Fibroblast of lung (primary cell): ENCODE data around the gene HAUS8. TPM values are rescaled to one million over a fixed set of nuclear protein-coding genes. Genes with fewer than 3 reads are reported as not detected.
"Not testable (repeated sequence)": the region's sequence is repeated elsewhere in the genome, so short reads cannot be mapped to it uniquely, and the experiment has no call there.

Experiments
- DNase-seq, 2 donors: peaks; one replicate each; pipeline versions ENCODE4 v3.0.0 to v3.0.0-alpha.2; 2010; ENCODE audit warnings: low read depth in 2 of 2
- H2AFZ ChIP-seq: 2 replicates; pipeline ENCODE4 v1.5.1; 2012; ENCODE audit warnings: low read length, control low read depth, inconsistent platforms
- H3K27ac ChIP-seq: 2 replicates; pipeline ENCODE4 v1.5.1; 2011; ENCODE audit warnings: low read length, control low read depth; ENCODE audit not compliant: insufficient read depth
- H3K27me3 ChIP-seq: 2 replicates; pipeline ENCODE4 v1.5.1; 2011; ENCODE audit warnings: mild to moderate bottlenecking, low read length; ENCODE audit not compliant: control insufficient read depth, insufficient read depth
- H3K36me3 ChIP-seq: 2 replicates; pipeline ENCODE4 v1.5.1; 2011; ENCODE audit warnings: low read length; ENCODE audit not compliant: control insufficient read depth, insufficient read depth
- H3K4me1 ChIP-seq: 2 replicates; pipeline ENCODE4 v1.5.1; 2011; ENCODE audit warnings: low read length; ENCODE audit not compliant: control insufficient read depth, insufficient read depth; ENCODE audit errors: extremely low read depth
- H3K4me2 ChIP-seq: 2 replicates; pipeline ENCODE4 v1.5.1; 2011; ENCODE audit warnings: low read length, control low read depth; ENCODE audit not compliant: insufficient read depth; ENCODE audit errors: extremely low read depth
- H3K4me3 ChIP-seq, 4 experiments: fragments of 200-600 bp in 1 of 4; sonication (generic) in 1 of 4; replicated peaks in 1 of 4; 2 replicates each; pipeline ENCODE4 v1.5.1; 2011 to 2016; ENCODE audit warnings: low read length in 4 of 4, low read depth in 3 of 4, mild to moderate bottlenecking in 3 of 4, control low read depth in 2 of 4, inconsistent platforms in 1 of 4, mixed read lengths in 1 of 4; ENCODE audit not compliant: insufficient read depth in 1 of 4; ENCODE audit errors: control extremely low read depth in 1 of 4
- H3K79me2 ChIP-seq: 2 replicates; pipeline ENCODE4 v1.5.1; 2012; ENCODE audit warnings: mild to moderate bottlenecking, low read length, inconsistent platforms; ENCODE audit not compliant: control insufficient read depth, insufficient read depth
- H3K9ac ChIP-seq: 2 replicates; pipeline ENCODE4 v1.5.1; 2011; ENCODE audit warnings: mild to moderate bottlenecking, low read length, control low read depth; ENCODE audit not compliant: insufficient read depth
- H3K9me3 ChIP-seq: 2 replicates; pipeline ENCODE4 v1.5.1; 2012; ENCODE audit warnings: low read depth, low read length; ENCODE audit not compliant: control insufficient read depth, insufficient read depth
- H4K20me1 ChIP-seq: 2 replicates; pipeline ENCODE4 v1.5.1; 2011; ENCODE audit warnings: low read length; ENCODE audit not compliant: control insufficient read depth, insufficient read depth; ENCODE audit errors: extremely low read depth
- CTCF ChIP-seq, 2 donors: IDR thresholded peaks in 1 of 2; conservative IDR thresholded peaks in 1 of 2; 1 replicate in 1 of 2; 2 replicates in 1 of 2; pipeline ENCODE4 v1.5.1; 2011 to 2012; ENCODE audit warnings: low read length in 2 of 2, control low read depth in 1 of 2, inconsistent platforms in 1 of 2, low read depth in 1 of 2, mild to moderate bottlenecking in 1 of 2
- EZH2 ChIP-seq: IDR thresholded peaks from 2 replicates; pipeline ENCODE4 v1.5.1; 2012; ENCODE audit warnings: low read length, control low read depth, mild to moderate bottlenecking; ENCODE audit errors: missing control alignments
- polyA plus RNA-seq, 2 donors: library from polyadenylated mRNA; depleted of rRNA in 1 of 2; stranded (reverse) in 1 of 2; unstranded in 1 of 2; fragments of >200 nt; gene quantifications; 2 replicates each; pipeline ENCODE4 v1.2.1, GENCODE V29; 2011 to 2012; ENCODE audit warnings: missing spikeins in 1 of 2
- total RNA-seq: library from RNA; depleted of rRNA; stranded (reverse); fragments of >200 nt; gene quantifications from 2 replicates; pipeline ENCODE4 v1.2.1, GENCODE V29; 2014

Gene HAUS8
- total and polyA plus RNA-seq, 2 donors (not counting 1 experiment from before 2014, with no cell fraction given): 2.0 to 6.7 TPM

GRCh38 chr19:17021328-17021727 is 53.9 kb downstream of the HAUS8 start:
- H4K20me1 ChIP-seq: no peaks in the 10 kb centered on the region
- TF ChIP-seq EZH2: no peak
- TF ChIP-seq CTCF (conservative IDR thresholded peaks at IDR 0.05 in 1 of 2, IDR thresholded peaks at IDR 0.05 in 1 of 2; ENCODE audit: low read depth in 1 of 2, low read length in 2 of 2): no peak

DNA sequence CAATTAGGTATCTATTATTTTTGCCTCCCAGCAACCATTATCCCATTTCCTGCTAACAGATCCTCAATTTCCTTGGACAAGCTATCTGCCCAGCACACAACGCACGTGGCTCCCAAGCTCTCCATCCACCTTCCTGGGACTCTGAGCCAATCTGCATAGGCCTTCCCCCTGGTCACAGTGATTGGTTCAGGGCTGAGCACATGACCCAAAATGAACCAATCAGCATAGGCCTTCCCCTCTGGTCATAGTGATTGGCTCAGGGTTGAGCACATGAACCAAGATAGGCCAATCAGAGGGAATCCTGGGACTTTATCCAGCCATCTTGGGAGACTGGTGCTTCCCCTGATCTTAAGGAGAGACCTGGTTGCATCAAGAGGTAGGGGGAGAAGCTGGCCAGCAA is 54.4 kb downstream of the HAUS8 start:
- Histone ChIP-seq H3K4me3 (no peak overlapping the region), H3K9ac (no peak overlapping the region), H4K20me1 (no peaks in the 10 kb centered on the region), H3K4me1 (no peaks in the 10 kb centered on the region), H3K9me3 (no peaks in the 10 kb centered on the region), H3K36me3 (no peaks in the 10 kb centered on the region), H3K27ac (no peak overlapping the region), H3K27me3 (peaks cover 10% of the 10 kb centered on the region), H2AFZ (no peak overlapping the region), H3K4me2 (no peak overlapping the region), H3K79me2 (no peaks in the 10 kb centered on the region)
- no peak for DNase-seq
- TF ChIP-seq EZH2 (no peak), CTCF (conservative IDR thresholded peaks at IDR 0.05 in 1 of 2, IDR thresholded peaks at IDR 0.05 in 1 of 2; ENCODE audit: low read depth in 1 of 2, low read length in 2 of 2) (no peak)

More at GRCh38 chr19:17021328-17021727, 53.9 kb downstream of the HAUS8 start:
- Histone ChIP-seq H3K9me3 (no peaks in the 10 kb centered on the region), H3K79me2 (no peaks in the 10 kb centered on the region), H3K4me1 (no peaks in the 10 kb centered on the region), H3K4me2 (no peak overlapping the region), H3K27me3 (peaks cover 15% of the 10 kb centered on the region), H3K9ac (no peak overlapping the region), H2AFZ (no peak overlapping the region), H3K36me3 (no peaks in the 10 kb centered on the region), H3K27ac (no peak overlapping the region), H3K4me3 (no peak overlapping the region)
- DNase-seq: no peak

DNA sequence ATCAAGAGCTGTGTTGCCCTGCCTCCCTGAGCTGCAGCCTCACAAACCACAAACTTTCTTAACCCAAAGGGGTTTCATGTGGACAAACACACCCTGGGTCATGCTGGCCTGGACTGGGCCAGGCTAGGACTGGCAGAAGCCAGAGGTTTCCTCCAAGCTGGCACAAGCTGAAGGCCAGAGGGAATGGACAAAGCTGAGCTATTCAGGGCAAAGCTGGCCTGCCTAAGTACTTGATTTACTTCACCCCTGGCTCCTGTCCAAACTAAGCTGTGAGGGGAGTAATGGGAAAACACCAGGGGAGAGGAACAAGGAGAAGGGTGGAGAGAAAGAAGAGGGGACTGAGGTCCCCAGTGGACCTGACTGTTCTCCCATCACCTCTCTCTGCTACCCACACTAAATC is 54.9 kb downstream of the HAUS8 start:
- Histone ChIP-seq H3K79me2 (no peaks in the 10 kb centered on the region), H3K4me1 (no peaks in the 10 kb centered on the region), H3K9me3 (no peaks in the 10 kb centered on the region), H3K9ac (no peak overlapping the region), H4K20me1 (no peaks in the 10 kb centered on the region), H3K4me3 (no peak overlapping the region), H3K4me2 (no peak overlapping the region), H2AFZ (no peak overlapping the region), H3K27ac (no peak overlapping the region), H3K36me3 (no peaks in the 10 kb centered on the region), H3K27me3 (peaks cover 6% of the 10 kb centered on the region)
- no peak for DNase-seq
- no peak for TF ChIP-seq EZH2
- no peak for TF ChIP-seq CTCF (conservative IDR thresholded peaks at IDR 0.05 in 1 of 2, IDR thresholded peaks at IDR 0.05 in 1 of 2; ENCODE audit: low read depth in 1 of 2, low read length in 2 of 2)

DNA sequence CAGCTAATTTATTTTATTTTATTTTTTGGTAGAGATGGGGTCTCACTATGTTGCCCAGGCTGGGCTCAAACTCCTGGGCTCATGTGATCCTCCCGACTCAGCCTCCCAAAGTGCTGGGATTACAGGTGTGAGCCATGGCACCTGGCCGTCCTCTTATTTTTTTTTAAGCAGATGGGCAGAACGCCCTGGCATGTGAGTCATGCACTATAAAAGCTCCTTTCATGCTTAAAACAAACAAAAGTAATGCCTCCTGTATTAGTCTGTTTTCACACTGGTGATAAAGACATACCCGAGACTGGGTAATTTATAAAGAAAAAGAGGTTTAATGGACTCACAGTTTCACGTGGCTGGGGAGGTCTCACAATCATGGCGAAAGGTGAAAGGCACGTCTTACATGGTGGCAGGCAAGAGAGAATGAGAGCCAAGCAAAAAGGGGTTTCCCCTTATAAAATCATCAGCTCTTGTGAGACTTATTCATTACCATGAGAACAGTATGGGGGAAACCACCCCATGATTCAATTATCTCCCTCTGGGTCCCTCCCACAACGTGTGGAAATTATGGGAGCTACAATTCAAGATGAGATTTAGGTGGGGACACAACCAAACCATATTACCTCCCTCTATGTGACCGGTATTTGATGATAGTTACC is 60.9 kb downstream of the HAUS8 start:
- H3K4me2 ChIP-seq, H3K4me3 ChIP-seq, H4K20me1 ChIP-seq, H3K9ac ChIP-seq, H3K4me1 ChIP-seq, H2AFZ ChIP-seq, H3K79me2 ChIP-seq, H3K27me3 ChIP-seq, H3K36me3 ChIP-seq, H3K9me3 ChIP-seq, H3K27ac ChIP-seq: not testable (repeated sequence)
- DNase-seq: peak in 1 of 2 donors; percentile 6
